Measurements from ENCODE around the gene C3.

GRCh38 chr19:6734096-6734696, 13.7 kb upstream of the C3 start:
- no peak for TF ChIP-seq CTCF (conservative IDR thresholded peaks at IDR 0.05; ENCODE audit: low read length)
- no peak for TF ChIP-seq EZH2phosphoT487 (IDR thresholded peaks at IDR 0.05; ENCODE audit: borderline replicate concordance)

All from Loucy (cell line).